HG03565 (cell line): ENCODE results near the gene GRB14.
"Not testable (repeated sequence)": the region's sequence is repeated elsewhere in the genome, so short reads cannot be mapped to it uniquely, and the experiment has no call there.

Source experiments
- ATAC-seq: cut with Tn5 transposase; IDR thresholded peaks from one replicate; pipeline ENCODE4 v1.9.1; 2021; ENCODE audit warnings: mild to moderate bottlenecking, moderate library complexity; ENCODE audit not compliant: unreplicated experiment

The GRB14 gene

DNA sequence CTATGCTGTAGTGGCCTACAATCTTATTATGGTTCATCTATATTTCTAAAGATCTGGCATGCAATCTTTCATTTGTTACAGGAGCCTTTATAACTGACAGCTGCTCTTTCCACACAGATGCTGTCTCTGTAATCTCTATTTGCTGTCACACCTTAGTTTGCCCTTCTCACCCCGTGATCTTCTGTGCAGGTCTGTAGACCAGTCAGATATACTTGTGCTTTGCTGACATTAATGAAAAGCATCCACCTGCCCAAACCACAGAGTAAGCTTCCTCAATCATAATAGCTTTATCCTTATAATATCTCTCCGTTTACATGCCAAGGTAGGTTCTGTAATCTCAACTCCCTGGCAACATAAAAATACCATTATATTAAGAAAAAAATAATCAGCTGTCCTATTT, 122.4 kb downstream of the GRB14 start:
- ATAC-seq = no peak

DNA sequence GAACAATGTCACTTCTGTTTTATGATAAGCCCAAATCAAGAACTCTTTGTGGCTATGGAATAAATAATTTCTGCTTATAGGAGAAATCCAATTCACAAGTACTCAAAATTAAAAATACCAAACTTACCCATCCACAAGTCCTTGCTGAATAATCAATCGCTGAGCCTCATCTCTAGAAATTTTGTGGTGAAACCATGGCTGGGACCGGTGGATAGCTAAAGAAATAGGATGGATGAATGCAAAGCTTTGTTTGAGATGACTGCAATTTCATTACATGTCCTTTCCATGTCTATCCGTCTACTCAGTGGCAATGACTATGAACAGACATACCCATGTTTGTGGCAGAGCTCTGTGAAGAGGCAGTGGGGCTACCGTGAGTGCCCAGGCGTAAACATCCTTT, 124.4 kb downstream of the GRB14 start:
- no peak for ATAC-seq

GRCh38 chr2:164496421-164496820, 124.9 kb downstream of the GRB14 start:
- ATAC-seq = no peak

DNA sequence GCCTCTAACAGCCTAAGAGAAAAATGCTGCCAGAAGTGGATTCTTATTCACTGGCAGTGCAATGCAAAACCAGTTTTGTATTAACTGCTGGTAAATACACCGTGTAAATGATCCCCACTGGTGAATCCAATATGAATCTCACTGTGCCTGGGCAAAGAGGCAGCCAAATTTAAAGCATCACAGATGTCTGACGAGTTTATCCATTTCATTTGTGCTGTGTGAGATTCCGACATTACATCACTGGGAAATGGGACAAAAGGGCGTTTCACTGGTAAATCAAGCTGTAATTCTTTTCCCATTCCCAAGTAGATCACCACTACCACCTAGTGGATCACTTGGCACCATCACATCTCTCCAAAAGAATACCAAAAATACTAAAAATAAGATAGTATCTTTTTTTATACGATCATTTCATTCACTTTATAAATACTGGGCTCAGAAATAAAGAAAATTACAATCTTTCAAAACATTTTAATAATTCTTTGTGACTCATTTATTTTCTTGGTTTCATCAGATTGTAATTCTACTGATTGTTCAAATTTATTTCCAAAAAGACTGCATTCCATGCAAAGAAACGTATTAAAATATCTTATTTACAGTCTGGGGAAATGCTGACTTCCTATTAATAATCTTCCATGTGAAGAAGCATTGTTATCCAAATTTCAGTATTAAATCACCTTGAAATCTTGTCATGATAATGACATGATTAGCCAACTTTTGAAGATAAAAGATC, 125.6 kb downstream of the GRB14 start:
- ATAC-seq = no peak

DNA sequence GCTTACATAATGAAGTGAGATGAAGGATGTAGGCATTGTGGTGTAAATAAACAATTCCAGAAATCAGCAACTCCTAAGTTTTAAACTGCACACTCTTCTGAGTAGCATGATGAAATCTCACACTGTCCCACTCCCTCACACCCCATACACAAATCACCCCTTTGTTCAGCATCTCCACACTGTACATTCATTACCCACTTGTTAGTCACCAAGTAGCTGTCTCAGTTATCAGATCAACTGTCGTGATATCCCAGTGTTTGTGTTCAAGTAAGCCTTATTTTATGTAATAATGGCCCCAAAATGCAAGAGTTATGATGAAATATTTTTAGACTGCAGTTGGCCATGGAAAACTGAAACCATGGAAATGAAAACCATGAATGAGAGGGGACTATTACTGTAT, 135.7 kb downstream of the GRB14 start:
- ATAC-seq = no peak

DNA sequence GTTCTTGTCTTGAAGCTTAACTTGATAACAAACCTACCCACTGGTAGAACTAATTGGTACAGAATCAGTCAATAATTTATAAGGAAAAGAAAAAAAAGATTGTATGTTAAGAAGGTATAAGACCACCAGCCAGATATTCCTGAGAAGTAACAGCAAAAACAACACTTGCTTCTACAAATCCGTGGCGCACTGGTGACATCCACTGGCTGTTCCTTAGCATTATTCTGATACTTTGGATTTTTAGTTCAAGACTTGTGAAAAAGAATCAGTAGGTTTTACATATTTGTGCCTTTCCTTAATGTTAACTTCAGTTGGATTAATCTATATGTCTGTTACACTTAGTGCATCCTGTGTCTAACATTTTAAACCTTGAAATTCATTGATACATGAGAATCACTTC, 141.8 kb downstream of the GRB14 start:
- ATAC-seq = no peak

GRCh38 chr2:164478205-164478604, 143.1 kb downstream of the GRB14 start:
- no peak for ATAC-seq

DNA sequence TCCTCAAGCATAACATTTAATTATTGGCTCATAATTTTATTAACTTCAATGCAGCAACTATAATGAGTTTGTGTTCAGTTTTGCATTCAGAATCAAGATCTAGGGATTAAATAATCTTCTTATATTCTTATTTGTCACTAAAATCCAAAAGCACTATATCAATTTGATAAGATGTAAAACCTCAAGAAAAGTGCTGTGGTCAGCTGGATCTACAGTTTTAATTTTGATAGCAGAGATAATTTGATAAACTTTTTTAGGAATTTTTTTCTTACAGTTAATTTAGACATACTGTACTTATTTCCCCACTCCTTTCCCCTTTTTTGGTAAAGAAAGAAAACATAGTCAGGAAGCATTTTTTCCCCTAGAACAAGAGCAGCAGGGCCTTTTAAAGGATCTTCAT, 146.4 kb downstream of the GRB14 start:
- no peak for ATAC-seq

DNA sequence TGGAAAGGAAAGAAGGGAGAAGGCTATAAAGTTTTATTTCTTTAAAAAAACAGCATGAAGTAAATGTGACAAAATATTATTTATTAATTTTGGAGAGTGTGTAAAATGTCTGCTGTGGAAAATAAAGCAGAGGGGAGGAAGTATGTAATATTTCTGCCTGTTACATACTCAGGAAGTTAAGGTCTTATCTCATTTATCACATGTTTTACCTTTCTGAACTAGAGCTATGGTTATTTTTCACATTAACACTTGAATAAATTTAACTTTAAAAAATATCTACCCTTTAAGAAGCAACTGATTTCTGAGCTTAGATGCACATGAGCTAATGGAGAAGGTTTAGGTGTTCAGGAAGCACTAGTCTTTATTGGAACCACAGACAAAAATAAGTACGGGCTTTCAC, 148.3 kb downstream of the GRB14 start:
- no peak for ATAC-seq

DNA sequence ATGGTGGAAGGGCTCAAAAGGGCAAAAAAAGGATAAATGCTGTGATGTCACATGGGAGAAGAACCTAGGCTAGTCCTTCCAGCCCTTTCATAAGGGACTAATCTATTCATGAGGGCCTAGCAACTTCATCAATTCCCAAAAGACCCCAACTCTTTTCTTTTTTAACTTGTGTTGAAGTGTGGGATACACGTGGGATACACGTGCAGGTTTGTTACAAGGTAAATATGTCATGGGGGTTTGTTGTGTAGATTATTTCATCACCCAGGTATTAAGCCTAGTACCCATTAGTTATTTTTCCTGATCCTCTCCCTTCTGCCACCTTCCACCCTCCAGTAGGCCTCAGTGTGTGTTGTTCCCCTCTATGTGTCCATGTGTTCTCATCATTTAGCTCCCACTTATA, 156.2 kb downstream of the GRB14 start:
- ATAC-seq = not testable (repeated sequence)

DNA sequence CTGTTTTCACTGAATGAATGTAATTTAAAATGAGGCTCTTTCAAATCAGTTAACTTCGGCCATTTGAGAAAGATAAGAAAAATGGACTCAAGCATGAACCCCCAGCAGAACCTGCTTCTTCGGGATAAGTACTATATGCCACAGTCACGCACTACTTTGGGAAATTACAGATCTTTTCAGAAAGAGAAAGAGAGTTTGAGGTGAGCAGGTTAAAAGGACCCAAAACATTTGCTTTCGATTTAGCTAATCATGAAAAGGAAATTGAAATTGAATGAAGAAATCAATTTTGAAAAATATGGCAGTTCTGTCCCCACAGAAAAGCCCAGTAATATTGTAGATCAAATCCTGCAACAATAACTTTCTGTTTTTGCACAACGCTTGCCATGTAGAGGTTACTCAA, 156.9 kb downstream of the GRB14 start:
- ATAC-seq = no peak

- ATAC-seq = no peak
Measured at GRCh38 chr2:164458792-164459191, 162.5 kb downstream of the GRB14 start.

DNA sequence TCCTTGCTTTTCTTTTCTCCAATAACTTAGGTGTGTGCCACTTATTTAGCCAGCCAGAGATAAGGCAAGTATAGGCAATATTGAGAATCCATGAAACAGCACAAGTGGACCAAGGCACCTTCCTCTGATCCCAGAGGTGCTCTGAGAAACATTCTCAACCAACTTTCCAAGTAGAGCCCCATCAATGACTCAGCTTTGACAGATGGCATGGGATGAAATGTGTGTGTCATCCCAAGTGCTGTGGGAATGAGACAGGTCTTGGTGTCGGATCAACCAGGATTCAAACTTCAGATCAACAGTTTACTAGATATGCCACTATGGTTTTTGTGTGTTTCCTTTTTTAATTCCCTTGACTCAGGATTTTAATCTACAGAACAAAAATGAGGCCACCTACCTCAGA, 164.0 kb downstream of the GRB14 start:
- no peak for ATAC-seq

DNA sequence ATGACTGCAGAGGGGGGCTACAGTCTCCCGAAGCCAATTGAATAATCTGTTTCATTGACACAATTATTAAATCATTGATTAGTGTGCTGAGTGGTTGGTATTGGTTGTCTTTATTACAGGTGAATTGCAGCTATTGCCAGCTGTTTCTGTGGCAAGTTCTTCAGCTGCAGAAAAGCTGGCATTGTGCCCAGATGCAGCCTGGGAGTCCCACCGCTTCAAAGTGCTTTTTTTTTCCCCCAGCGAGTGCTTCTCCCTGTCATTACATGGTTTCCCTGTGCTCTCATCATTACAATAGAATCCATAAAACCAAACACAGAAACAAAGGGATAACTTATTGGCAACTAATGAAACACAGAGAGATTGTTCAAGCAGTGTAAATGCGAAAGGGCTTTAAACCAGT, 164.7 kb downstream of the GRB14 start:
- no peak for ATAC-seq

- no peak for ATAC-seq
Measured at GRCh38 chr2:164453656-164454305, 167.5 kb downstream of the GRB14 start.

GRCh38 chr2:164450278-164450677, 171.0 kb downstream of the GRB14 start:
- ATAC-seq = no peak

DNA sequence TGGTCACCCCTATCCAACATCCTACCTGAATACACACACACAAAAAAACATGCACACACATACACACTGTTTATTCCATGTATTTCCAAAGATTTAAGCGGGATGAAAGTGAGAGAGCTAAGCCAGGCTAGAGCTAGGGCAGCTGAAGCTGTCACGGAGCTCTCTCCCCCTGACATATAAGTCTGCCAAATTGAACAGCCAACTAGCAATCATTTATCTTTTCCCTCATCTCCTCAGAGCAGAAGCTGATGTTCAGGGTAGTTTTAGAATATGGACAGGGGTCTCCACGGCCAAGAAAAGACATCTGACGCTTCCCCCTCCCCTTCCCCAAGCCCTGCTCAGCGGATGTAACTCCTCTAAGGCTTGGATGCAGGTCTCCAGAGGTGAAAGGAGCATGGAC, 171.6 kb downstream of the GRB14 start:
- ATAC-seq = no peak

DNA sequence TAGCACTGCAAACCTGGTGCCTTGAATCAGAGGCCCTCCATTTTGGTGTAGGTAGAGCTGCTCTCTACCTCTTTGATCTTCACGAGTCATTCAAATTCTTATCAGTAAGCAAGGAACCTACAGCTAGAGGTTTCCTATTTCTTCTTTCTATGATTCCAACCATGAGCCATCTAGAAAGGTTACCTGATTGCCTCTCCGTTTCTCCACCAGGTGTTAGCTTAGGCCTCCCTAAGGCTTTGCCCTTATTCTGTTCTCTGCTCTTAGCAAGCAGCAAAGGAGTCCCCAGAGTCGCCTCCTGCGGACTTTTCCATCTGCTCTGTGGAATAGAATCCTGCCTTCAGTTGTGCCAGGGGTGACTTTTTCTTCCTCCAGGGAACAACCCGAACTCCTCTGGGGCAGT, 173.6 kb downstream of the GRB14 start:
- no peak for ATAC-seq
